Transverse colon (tissue), 4 donors: ENCODE results near the gene GPC6. TPM values are rescaled to one million over a fixed set of nuclear protein-coding genes. Genes with fewer than 3 reads are reported as not detected.

ENCODE experiments used
- DNase-seq: peaks from one replicate; pipeline ENCODE4 v3.0.0-alpha.2; 2019
- H3K27ac ChIP-seq, 4 donors: fragments of 200-600 bp; sonication (generic); 2 replicates each; pipeline ENCODE4 v1.5.1; 2016 to 2018; ENCODE audit warnings: inconsistent platforms in 4 of 4
- H3K27me3 ChIP-seq: fragments of 200-600 bp; sonication (generic); 2 replicates; pipeline ENCODE4 v1.5.1; 2017; ENCODE audit warnings: inconsistent platforms
- H3K36me3 ChIP-seq, 4 donors: fragments of 200-600 bp; sonication (generic); 2 replicates each; pipeline ENCODE4 v1.5.1; 2017 to 2019; ENCODE audit warnings: inconsistent platforms in 4 of 4
- H3K4me1 ChIP-seq, 4 donors: fragments of 200-600 bp; sonication (generic); 2 replicates each; pipeline ENCODE4 v1.5.1; 2017 to 2020; ENCODE audit warnings: inconsistent platforms in 4 of 4
- H3K4me3 ChIP-seq, 4 donors: fragments of 200-600 bp; sonication (generic); 1 replicate in 1 of 4; 2 replicates in 3 of 4; pipeline versions ENCODE4 v1.5.1 to v1.6.1; 2017 to 2019; ENCODE audit warnings: inconsistent platforms in 4 of 4
- H3K9me3 ChIP-seq, 2 donors: fragments of 200-600 bp; sonication (generic); 2 replicates each; pipeline ENCODE4 v1.5.1; 2017 to 2019; ENCODE audit warnings: inconsistent platforms in 2 of 2
- EP300 ChIP-seq: sonication (generic); formaldehyde crosslinking; IDR thresholded peaks from one replicate; pipeline ENCODE4 v1.6.1; 2017; ENCODE audit warnings: antibody characterized with exemption, low read depth
- POLR2A ChIP-seq: fragments of 450-650 bp; IDR thresholded peaks from one replicate; pipeline ENCODE4 v1.6.1; 2016; ENCODE audit warnings: antibody characterized with exemption, mild to moderate bottlenecking, moderate library complexity
- POLR2AphosphoS5 ChIP-seq, 3 donors: sonication (generic); formaldehyde crosslinking; IDR thresholded peaks; one replicate each; pipeline ENCODE4 v1.6.1; 2016; ENCODE audit warnings: antibody characterized with exemption in 3 of 3
- WGBS, 2 donors: methylation state at CpG; one replicate each; pipeline ENCODE4 v1.1.5; 2018; ENCODE audit warnings: low coverage in 1 of 2; 5-methylcytosine and 5-hydroxymethylcytosine counted together
- in situ Hi-C, 4 donors: fragments of 200-750 bp; cut with MboI; loops; one replicate each; pipeline versions ENCODE4 v1.15.0 to v1.15.1; 2017; ENCODE audit warnings: low sequenced_read_pairs in 3 of 4, low pct_ligation_motif_present in 1 of 4, low pct_unique_long_range_greater_than_20kb in 1 of 4
- intact Hi-C: fragments of 100-400 bp; cut with DNase I; formaldehyde crosslinking; loops from one replicate; pipeline ENCODE4 v1.15.1; 2023; ENCODE audit warnings: low total_unique reads
- total RNA-seq, 4 donors: library from RNA; depleted of rRNA; stranded (reverse); fragments of >200 nt; gene quantifications; one replicate each; pipeline ENCODE4 v1.1.0, GENCODE V29; 2016
- TF ChIP-seq, protein P1 (sequence below), 5 experiments: fragments of 200-600 bp in 3 of 5; fragments of 450-650 bp in 2 of 5; sonication (generic) in 3 of 5; IDR thresholded peaks; 1 replicate in 2 of 5; 2 replicates in 3 of 5; pipeline ENCODE4 v1.5.1; 2016 to 2017; ENCODE audit warnings: antibody characterized with exemption in 5 of 5, inconsistent platforms in 3 of 5, mild to moderate bottlenecking in 2 of 5, moderate library complexity in 1 of 5

The GPC6 gene
- total RNA-seq, 4 donors from 2014 or later = 0.75 to 5.7 (median 4.0) TPM

DNA sequence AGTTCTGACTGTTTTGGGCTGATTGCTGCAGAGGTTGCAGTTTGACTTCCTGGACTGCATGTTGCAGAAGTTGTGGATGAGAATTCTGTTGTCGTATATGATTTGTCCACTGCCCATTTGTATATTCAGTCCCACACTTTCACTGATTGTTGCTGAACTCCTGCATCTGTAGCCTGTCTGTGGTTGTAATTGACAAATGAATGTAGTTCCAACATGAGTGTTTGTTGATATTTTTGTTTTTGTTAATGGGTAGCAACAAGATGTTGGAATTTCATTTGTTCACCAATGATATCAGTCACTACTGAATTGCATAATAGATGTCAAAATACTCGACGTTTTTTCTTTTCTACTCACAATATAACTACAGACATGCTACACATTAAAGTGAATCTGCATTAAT lies 719.0 kb downstream of the GPC6 start:
- Histone ChIP-seq H3K36me3 (no peaks in the 10 kb centered on the region), H3K27me3 (no peaks in the 10 kb centered on the region), H3K27ac (no peak overlapping the region), H3K9me3 (no peaks in the 10 kb centered on the region), H3K4me3 (no peak overlapping the region), H3K4me1 (peaks cover 0 to 7% (median 0%) of the 10 kb centered on the region in 4 donors)
- intact Hi-C loops = no loop called here
- no peak for DNase-seq
- in situ Hi-C loops = no loop called here
- TF ChIP-seq, protein P1, sequence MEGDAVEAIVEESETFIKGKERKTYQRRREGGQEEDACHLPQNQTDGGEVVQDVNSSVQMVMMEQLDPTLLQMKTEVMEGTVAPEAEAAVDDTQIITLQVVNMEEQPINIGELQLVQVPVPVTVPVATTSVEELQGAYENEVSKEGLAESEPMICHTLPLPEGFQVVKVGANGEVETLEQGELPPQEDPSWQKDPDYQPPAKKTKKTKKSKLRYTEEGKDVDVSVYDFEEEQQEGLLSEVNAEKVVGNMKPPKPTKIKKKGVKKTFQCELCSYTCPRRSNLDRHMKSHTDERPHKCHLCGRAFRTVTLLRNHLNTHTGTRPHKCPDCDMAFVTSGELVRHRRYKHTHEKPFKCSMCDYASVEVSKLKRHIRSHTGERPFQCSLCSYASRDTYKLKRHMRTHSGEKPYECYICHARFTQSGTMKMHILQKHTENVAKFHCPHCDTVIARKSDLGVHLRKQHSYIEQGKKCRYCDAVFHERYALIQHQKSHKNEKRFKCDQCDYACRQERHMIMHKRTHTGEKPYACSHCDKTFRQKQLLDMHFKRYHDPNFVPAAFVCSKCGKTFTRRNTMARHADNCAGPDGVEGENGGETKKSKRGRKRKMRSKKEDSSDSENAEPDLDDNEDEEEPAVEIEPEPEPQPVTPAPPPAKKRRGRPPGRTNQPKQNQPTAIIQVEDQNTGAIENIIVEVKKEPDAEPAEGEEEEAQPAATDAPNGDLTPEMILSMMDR (IDR thresholded peaks at IDR 0.05) = no peak
- TF ChIP-seq EP300 (no peak), POLR2A (no peak), POLR2AphosphoS5 (IDR thresholded peaks at IDR 0.05) (no peak)
- WGBS, 2 donors = 71 to 76% methylated on average over 3 of the region's 3 CpGs

DNA sequence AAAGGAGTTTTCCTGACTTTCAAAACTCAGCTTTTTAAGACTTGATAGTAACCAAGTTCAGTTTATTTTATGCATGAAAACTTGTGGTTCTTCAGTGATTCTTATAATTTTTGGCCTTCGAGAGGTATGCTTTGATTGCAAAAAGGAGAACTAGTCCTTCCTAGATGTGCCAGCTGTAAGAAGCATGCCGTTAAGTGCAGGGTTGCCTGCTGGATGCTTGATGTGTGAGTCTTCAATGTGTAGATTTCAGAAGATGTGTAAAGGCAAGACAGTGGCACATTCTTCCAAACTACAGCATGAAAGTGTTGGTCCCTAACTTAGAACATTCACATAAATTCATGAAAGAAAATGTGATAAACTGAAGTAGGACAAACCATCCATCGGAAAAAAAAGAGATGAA lies 720.4 kb downstream of the GPC6 start:
- DNase-seq = no peak
- H3K27ac ChIP-seq = no peak overlapping the region
- TF ChIP-seq POLR2A (no peak), EP300 (no peak), POLR2AphosphoS5 (IDR thresholded peaks at IDR 0.05) (no peak)
- TF ChIP-seq, protein P1 (IDR thresholded peaks at IDR 0.05) = no peak
- H3K9me3 ChIP-seq = no peaks in the 10 kb centered on the region
- no peak overlapping the region for H3K4me3 ChIP-seq
- H3K36me3 ChIP-seq = no peaks in the 10 kb centered on the region
- in situ Hi-C loops (no loop called here), intact Hi-C loops (no loop called here)
- H3K4me1 ChIP-seq = peaks cover 0 to 7% (median 0%) of the 10 kb centered on the region in 4 donors
- WGBS, 2 donors = 68 to 77% methylated on average over 3 of the region's 3 CpGs
- no peaks in the 10 kb centered on the region for H3K27me3 ChIP-seq

DNA sequence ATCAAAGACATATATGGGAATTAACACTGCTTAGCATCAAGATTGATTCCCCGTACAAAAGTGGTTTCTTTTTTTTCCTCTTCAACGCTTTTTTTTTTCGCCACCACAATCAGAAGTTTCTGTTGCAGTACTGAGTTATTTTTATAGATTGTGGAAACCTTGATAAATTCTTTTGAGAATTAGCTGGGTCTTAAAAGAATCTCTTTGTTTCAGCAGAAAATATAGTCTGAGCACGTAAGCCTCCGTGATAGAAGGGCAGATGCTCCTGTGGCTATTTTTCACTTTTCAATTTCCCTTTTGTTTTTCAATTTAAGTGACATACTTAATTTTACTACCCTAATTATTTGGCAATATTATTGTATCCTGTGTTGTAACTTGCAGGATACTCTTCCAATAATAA lies 721.0 kb downstream of the GPC6 start:
- Histone ChIP-seq H3K27ac (no peak overlapping the region), H3K36me3 (no peaks in the 10 kb centered on the region), H3K9me3 (no peaks in the 10 kb centered on the region), H3K27me3 (no peaks in the 10 kb centered on the region), H3K4me1 (peaks cover 0 to 7% (median 0%) of the 10 kb centered on the region in 4 donors), H3K4me3 (no peak overlapping the region)
- DNase-seq = no peak
- intact Hi-C loops (no loop called here), in situ Hi-C loops (no loop called here)
- no peak for TF ChIP-seq EP300
- TF ChIP-seq, protein P1 (IDR thresholded peaks at IDR 0.05) = no peak
- TF ChIP-seq POLR2A = no peak
- TF ChIP-seq POLR2AphosphoS5 (IDR thresholded peaks at IDR 0.05) = no peak
- WGBS, 2 donors = 77% methylated on average over 5 of the region's 5 CpGs

DNA sequence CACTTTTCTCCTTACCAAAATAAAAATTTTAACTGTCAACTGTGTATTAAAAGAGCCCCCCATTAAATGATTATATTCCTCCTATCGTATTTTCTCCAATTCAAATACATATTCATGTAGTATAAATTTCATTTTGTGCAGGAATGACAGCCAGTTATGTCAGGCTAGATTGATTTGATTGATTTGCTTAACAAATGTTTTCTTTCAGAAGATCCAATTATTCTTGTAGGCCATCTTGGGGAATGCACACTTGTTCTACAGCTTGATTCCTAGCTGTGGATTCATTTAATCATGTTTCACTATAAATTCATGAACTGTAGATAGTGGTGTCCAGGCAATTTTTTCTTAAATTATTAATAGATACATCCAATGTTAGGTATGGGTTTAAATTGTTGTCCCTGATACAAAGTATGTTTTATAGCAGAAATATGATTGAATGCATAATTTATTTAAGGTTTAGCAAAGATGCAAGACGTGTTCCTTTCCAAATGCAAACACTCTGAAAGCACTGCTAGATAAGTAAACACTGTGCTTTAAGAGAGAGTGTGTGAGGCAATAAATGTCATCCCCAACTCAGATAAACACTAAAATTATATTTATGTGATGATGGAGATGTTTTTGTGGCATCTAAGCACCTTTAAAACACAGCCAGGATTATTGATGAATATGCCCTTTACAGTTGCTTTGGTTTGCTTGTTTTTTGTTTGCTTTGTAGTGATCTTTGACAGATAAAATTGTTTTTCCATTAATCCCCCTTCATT lies 721.7 kb downstream of the GPC6 start:
- no peaks in the 10 kb centered on the region for H3K27me3 ChIP-seq
- H3K27ac ChIP-seq = no peak overlapping the region
- H3K4me1 ChIP-seq = peaks cover 0 to 7% (median 0%) of the 10 kb centered on the region in 4 donors
- DNase-seq = no peak
- in situ Hi-C loops (no loop called here), intact Hi-C loops (no loop called here)
- no peak for TF ChIP-seq POLR2A
- no peaks in the 10 kb centered on the region for H3K9me3 ChIP-seq
- no peak overlapping the region for H3K4me3 ChIP-seq
- 44 to 51% methylated on average over 2 of the region's 2 CpGs for WGBS, 2 donors
- H3K36me3 ChIP-seq = no peaks in the 10 kb centered on the region

DNA sequence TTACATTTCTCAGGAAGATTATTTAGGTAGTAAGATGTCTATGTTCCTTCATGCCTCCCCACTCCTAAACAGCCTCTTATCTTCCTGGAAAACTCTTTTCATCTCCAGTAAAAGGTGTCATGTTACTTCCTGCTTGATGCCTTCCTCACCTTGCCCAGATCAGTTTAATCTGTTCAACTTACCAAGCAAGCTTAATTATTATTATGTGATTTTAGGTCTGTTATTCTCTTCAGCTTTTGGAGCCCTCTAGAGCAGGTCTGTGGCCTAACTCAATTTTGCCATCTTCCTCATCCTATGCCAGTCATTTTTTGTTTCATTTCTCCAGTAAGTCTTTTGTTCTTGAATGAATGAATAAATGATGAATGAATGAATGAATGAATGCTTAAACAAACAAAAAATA lies 724.5 kb downstream of the GPC6 start:
- TF ChIP-seq POLR2AphosphoS5 (IDR thresholded peaks at IDR 0.05) = no peak
- no peak for TF ChIP-seq POLR2A
- TF ChIP-seq, protein P1 (IDR thresholded peaks at IDR 0.05) = no peak
- TF ChIP-seq EP300 = no peak
- H3K4me1 ChIP-seq = peaks cover 0 to 9% (median 0%) of the 10 kb centered on the region in 4 donors
- H3K27ac ChIP-seq = no peak overlapping the region
- no peaks in the 10 kb centered on the region for H3K36me3 ChIP-seq
- in situ Hi-C loops (no loop called here), intact Hi-C loops (no loop called here)
- H3K9me3 ChIP-seq = no peaks in the 10 kb centered on the region
- DNase-seq = no peak
- H3K27me3 ChIP-seq = no peaks in the 10 kb centered on the region
- no peak overlapping the region for H3K4me3 ChIP-seq
